Testis (tissue), 2 donors: ENCODE measurements around the gene DNHD1.

Experiments
- CTCF ChIP-seq, 3 experiments: fragments of 450-650 bp in 2 of 3; fragments of 200-600 bp in 1 of 3; sonication (generic) in 1 of 3; IDR thresholded peaks; one replicate each; pipeline ENCODE4 v1.5.1; 2016 to 2019; ENCODE audit warnings: antibody characterized with exemption in 3 of 3, mild to moderate bottlenecking in 2 of 3, moderate library complexity in 1 of 3
- POLR2A ChIP-seq: fragments of 450-650 bp; IDR thresholded peaks from one replicate; pipeline ENCODE4 v1.6.1; 2017; ENCODE audit warnings: antibody characterized with exemption, mild to moderate bottlenecking, moderate library complexity

- TF ChIP-seq CTCF (IDR thresholded peaks at IDR 0.05) = no peak
- no peak for TF ChIP-seq POLR2A
Measured at GRCh38 chr11:6530848-6531247, 33.8 kb downstream of the DNHD1 start.
